Endothelial cell of umbilical vein (primary cell): ENCODE results near the gene NYAP2.

Source experiments
- EZH2 ChIP-seq: IDR thresholded peaks from 2 replicates; pipeline ENCODE4 v1.6.1; 2012; ENCODE audit warnings: borderline replicate concordance, low read depth, mild to moderate bottlenecking, moderate library complexity, low read length, inconsistent platforms; ENCODE audit not compliant: severe bottlenecking
- FOS ChIP-seq: IDR thresholded peaks from 2 replicates; pipeline ENCODE4 v1.6.1; 2011; ENCODE audit warnings: mild to moderate bottlenecking, low read length, moderate library complexity, borderline replicate concordance; ENCODE audit not compliant: insufficient read depth
- GATA2 ChIP-seq: IDR thresholded peaks from 2 replicates; pipeline ENCODE4 v1.7.0; 2011; ENCODE audit warnings: low read depth, mild to moderate bottlenecking, moderate library complexity, mixed read lengths, low read length; ENCODE audit not compliant: insufficient read length, insufficient read depth
- MYC ChIP-seq: IDR thresholded peaks from one replicate; pipeline ENCODE4 v1.6.1; 2011; ENCODE audit warnings: mild to moderate bottlenecking, low read depth, low read length
- POLR2A ChIP-seq: IDR thresholded peaks from 2 replicates; pipeline ENCODE4 v1.6.1; 2012; ENCODE audit warnings: low read depth, mild to moderate bottlenecking, control low read depth, low read length
- POLR2AphosphoS5 ChIP-seq: IDR thresholded peaks from 2 replicates; pipeline ENCODE4 v1.6.1; 2012; ENCODE audit warnings: low read depth, mild to moderate bottlenecking, control low read depth, low read length, moderate library complexity; ENCODE audit not compliant: insufficient read depth
- TF ChIP-seq, protein P1 (sequence below): IDR thresholded peaks from 2 replicates; pipeline ENCODE4 v1.6.1; 2011; ENCODE audit not compliant: insufficient read depth, insufficient read length
- TF ChIP-seq, protein P2 (sequence below), 2 donors: IDR thresholded peaks; 1 replicate in 1 of 2; 2 replicates in 1 of 2; pipeline ENCODE4 v1.5.1; 2011; ENCODE audit warnings: low read length in 2 of 2, mild to moderate bottlenecking in 2 of 2, moderate library complexity in 2 of 2, control low read depth in 1 of 2, inconsistent platforms in 1 of 2, low read depth in 1 of 2; ENCODE audit not compliant: insufficient read depth in 1 of 2; ENCODE audit errors: extremely low read depth in 1 of 2

GRCh38 chr2:225690153-225690552 is 290.6 kb downstream of the NYAP2 start:
- TF ChIP-seq, protein P1, sequence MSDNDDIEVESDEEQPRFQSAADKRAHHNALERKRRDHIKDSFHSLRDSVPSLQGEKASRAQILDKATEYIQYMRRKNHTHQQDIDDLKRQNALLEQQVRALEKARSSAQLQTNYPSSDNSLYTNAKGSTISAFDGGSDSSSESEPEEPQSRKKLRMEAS: no peak
- TF ChIP-seq, protein P2, sequence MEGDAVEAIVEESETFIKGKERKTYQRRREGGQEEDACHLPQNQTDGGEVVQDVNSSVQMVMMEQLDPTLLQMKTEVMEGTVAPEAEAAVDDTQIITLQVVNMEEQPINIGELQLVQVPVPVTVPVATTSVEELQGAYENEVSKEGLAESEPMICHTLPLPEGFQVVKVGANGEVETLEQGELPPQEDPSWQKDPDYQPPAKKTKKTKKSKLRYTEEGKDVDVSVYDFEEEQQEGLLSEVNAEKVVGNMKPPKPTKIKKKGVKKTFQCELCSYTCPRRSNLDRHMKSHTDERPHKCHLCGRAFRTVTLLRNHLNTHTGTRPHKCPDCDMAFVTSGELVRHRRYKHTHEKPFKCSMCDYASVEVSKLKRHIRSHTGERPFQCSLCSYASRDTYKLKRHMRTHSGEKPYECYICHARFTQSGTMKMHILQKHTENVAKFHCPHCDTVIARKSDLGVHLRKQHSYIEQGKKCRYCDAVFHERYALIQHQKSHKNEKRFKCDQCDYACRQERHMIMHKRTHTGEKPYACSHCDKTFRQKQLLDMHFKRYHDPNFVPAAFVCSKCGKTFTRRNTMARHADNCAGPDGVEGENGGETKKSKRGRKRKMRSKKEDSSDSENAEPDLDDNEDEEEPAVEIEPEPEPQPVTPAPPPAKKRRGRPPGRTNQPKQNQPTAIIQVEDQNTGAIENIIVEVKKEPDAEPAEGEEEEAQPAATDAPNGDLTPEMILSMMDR (IDR thresholded peaks at IDR 0.05; ENCODE audit: extremely low read depth in 1 of 2, insufficient read depth in 1 of 2, low read depth in 1 of 2, low read length in 2 of 2): no peak
- no peak for TF ChIP-seq EZH2
- TF ChIP-seq POLR2A: no peak
- TF ChIP-seq GATA2: no peak
- TF ChIP-seq POLR2AphosphoS5: no peak
- TF ChIP-seq FOS: no peak
- no peak for TF ChIP-seq MYC
